ENCODE measurements around the gene CHRM2.

The CHRM2 gene

GRCh38 chr7:137069249-137069963, 201.0 kb downstream of the CHRM2 start:
- Histone ChIP-seq H3K27me3 (ENCODE audit: control insufficient read depth in 1 of 2, insufficient read depth in 2 of 2, low read length in 2 of 2) (no peaks in the 10 kb centered on the region), H3K4me3 (ENCODE audit: low read length in 2 of 2) (no peak overlapping the region), H3K9me3 (ENCODE audit: control insufficient read depth in 2 of 2, low read length in 2 of 2) (no peaks in the 10 kb centered on the region), H3K27ac (ENCODE audit: low read length) (no peak overlapping the region), H3K4me1 (ENCODE audit: control insufficient read depth, insufficient read depth, low read length) (no peaks in the 10 kb centered on the region), H3K9ac (ENCODE audit: low read length in 2 of 2) (no peak overlapping the region), H3K36me3 (ENCODE audit: control insufficient read depth in 2 of 2, insufficient read depth in 2 of 2, low read length in 2 of 2) (no peaks in the 10 kb centered on the region)

All from stomach smooth muscle (tissue), 2 donors.